Measurements from ENCODE around the gene ANK3. TPM values are rescaled to one million over a fixed set of nuclear protein-coding genes. Genes with fewer than 3 reads are reported as not detected.

Gene ANK3
- total RNA-seq, 2 donors from 2014 or later: 189 to 198 TPM

DNA sequence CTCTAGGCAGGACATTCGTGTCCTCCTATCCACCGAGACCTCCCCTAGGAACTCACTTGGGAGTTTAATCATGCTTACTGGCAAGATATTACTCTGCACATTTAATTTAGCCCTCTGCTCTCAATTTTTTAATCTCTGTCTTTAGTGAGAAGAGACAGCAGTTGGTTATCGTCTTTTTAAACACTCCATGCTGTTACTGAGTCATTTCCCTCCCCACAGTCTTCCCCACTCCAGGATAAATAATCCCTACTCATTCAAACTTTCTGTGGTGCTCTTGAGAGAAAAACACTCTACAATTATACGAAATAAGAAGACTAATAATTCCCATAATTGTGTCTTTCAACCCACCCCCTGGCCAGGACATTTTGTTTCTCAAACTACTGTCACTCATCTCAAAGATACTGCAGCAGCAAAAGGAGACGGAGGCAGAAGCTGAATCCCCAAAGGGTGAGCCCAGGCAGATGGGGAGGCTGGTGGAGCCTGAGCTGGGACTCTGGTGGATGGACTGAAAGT lies 84.2 kb downstream of the ANK3 start:
- TF ChIP-seq, protein P1, sequence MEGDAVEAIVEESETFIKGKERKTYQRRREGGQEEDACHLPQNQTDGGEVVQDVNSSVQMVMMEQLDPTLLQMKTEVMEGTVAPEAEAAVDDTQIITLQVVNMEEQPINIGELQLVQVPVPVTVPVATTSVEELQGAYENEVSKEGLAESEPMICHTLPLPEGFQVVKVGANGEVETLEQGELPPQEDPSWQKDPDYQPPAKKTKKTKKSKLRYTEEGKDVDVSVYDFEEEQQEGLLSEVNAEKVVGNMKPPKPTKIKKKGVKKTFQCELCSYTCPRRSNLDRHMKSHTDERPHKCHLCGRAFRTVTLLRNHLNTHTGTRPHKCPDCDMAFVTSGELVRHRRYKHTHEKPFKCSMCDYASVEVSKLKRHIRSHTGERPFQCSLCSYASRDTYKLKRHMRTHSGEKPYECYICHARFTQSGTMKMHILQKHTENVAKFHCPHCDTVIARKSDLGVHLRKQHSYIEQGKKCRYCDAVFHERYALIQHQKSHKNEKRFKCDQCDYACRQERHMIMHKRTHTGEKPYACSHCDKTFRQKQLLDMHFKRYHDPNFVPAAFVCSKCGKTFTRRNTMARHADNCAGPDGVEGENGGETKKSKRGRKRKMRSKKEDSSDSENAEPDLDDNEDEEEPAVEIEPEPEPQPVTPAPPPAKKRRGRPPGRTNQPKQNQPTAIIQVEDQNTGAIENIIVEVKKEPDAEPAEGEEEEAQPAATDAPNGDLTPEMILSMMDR (IDR thresholded peaks at IDR 0.05): no peak
- H3K36me3 ChIP-seq: no peaks in the 10 kb centered on the region
- no peaks in the 10 kb centered on the region for H3K27me3 ChIP-seq
- H3K9me3 ChIP-seq: no peaks in the 10 kb centered on the region
- H3K27ac ChIP-seq: peak overlapping the region; percentile 44 to 61
- H3K4me1 ChIP-seq: peaks cover 0 to 15% of the 10 kb centered on the region in 2 donors
- DNase-seq (ENCODE audit: low spot score): no peak
- no peak overlapping the region for H3K4me3 ChIP-seq

DNA sequence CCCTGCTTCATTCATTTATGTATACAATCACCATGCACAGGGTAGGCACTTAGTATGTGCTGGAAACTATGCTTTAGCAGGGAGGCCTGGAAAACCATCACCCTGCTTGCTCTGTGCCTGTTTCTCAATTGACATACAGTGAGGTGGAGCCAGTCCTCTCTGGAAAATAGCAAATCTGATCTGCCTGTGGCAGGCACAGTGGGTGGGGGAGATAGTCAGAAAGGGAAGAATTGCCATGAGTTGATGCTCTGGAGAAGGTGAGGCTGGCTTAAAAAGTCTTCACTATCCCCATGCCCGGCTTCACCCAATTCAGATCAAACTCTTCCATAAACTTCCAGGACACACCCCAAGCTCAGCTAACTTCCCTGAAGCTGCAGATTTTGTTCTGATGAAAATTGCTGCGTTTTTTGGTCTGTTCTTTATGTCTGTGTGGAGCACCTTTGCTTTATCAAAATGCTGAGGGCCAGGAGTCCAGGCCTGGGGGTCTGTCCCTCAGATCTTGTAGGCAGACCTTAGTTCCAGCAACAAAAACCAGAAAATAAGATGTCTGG lies 84.8 kb downstream of the ANK3 start:
- TF ChIP-seq, protein P1 (IDR thresholded peaks at IDR 0.05): no peak
- peaks cover 0 to 15% of the 10 kb centered on the region in 2 donors for H3K4me1 ChIP-seq
- H3K4me3 ChIP-seq: no peak overlapping the region
- H3K27ac ChIP-seq: peak overlapping the region; percentile 44 to 61
- no peaks in the 10 kb centered on the region for H3K27me3 ChIP-seq
- no peak for DNase-seq (ENCODE audit: low spot score)
- no peaks in the 10 kb centered on the region for H3K9me3 ChIP-seq
- H3K36me3 ChIP-seq: no peaks in the 10 kb centered on the region

DNA sequence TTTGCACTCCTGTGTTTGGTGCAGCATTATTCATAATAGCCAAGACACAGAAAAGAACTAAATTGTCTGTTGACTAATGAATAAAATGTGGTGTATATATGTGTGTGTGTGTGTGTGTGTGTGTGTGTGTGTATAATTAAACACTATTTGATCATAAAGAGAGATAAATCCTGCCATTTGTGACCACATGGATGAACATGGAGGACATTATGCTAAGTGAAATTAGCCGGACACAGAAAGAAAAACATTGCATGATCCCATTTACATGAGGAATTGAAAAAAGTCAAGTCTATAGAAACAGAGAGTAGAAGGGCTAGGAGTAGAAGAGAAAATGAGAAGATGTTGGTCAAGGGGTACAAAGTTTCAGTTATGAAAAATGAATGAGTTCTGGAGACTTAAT lies 85.9 kb downstream of the ANK3 start:
- Histone ChIP-seq H3K27ac (no peak overlapping the region), H3K27me3 (no peaks in the 10 kb centered on the region), H3K9me3 (no peaks in the 10 kb centered on the region), H3K4me3 (no peak overlapping the region), H3K36me3 (no peaks in the 10 kb centered on the region), H3K4me1 (peaks cover 0 to 15% of the 10 kb centered on the region in 2 donors)
- DNase-seq (ENCODE audit: low spot score): no peak
- TF ChIP-seq, protein P1 (IDR thresholded peaks at IDR 0.05): no peak

DNA sequence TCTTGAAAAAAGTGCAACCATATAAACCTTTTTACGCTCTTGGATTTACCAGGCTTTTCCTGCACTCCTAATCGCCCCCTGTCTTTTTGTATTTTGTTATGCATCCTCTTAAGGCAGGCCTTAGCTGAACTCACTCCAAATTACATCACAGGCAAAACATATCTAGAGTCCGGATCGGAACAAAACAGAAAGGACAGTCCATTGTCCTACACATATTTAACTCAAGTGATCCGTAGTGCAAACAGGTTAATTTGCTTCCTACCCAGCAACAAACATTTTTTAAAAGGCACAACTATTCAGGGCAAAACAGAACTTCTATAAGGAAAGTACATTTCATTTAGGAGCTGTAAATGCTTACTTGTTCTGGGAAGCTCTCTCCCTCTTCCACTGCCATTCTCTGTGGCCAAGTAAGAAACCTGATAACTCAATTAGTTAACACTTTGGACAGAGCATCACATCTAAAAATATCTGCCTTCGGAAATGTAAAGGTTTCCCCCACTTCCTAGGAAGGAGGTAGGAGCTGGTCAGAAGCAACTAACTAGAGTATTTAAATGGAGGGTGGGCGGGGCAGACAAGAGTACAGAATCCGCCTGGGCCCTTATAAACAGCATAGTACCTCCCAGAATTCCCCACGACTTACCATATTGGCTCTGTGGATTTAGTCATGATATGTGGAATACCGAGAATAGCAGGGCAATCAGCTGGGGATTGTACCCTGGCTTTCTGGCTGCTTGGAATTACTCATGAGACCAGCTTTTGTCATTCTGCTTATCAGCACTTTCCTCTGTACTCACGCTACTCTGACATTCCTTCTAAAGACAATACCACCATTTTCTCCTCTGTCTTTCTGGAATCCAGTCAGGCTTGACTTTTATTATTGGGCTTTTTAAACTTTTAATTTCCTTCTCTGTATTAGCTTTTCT lies 89.5 kb downstream of the ANK3 start:
- Histone ChIP-seq H3K4me3 (peak overlapping the region; percentile 43 to 46), H3K27me3 (no peaks in the 10 kb centered on the region), H3K27ac (peak overlapping the region; percentile 80 to 88), H3K36me3 (no peaks in the 10 kb centered on the region), H3K9me3 (no peaks in the 10 kb centered on the region), H3K4me1 (peaks cover 0 to 12% of the 10 kb centered on the region in 2 donors)
- DNase-seq (ENCODE audit: low spot score): peak; percentile 67
- TF ChIP-seq, protein P1 (IDR thresholded peaks at IDR 0.05): peak in 1 of 2 donors; percentile 51

DNA sequence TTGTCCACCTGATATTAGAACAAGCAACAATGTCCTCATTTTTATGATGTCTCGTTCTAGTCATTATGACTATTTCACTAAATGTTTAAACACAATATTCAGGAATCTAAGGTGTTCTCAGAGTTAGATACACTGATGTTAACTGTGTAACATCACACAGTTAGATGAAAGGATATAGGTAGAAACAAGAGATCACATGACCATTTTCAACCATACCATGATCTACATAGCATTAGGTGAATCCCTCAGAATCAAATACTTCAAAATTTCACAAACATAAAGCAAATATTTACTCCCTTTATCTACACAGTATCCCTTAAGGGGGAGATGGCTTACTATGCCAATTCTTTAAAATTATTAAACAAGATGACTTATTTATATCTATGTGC lies 90.3 kb downstream of the ANK3 start:
- Histone ChIP-seq H3K4me1 (peaks cover 0 to 12% of the 10 kb centered on the region in 2 donors), H3K27ac (peak overlapping the region; percentile 80 to 88), H3K4me3 (peak overlapping the region; percentile 43 to 46), H3K9me3 (no peaks in the 10 kb centered on the region), H3K27me3 (no peaks in the 10 kb centered on the region), H3K36me3 (no peaks in the 10 kb centered on the region)
- DNase-seq (ENCODE audit: low spot score): no peak
- TF ChIP-seq, protein P1 (IDR thresholded peaks at IDR 0.05): no peak
